ENCODE results near the gene TOX2.

TOX2 gene

DNA sequence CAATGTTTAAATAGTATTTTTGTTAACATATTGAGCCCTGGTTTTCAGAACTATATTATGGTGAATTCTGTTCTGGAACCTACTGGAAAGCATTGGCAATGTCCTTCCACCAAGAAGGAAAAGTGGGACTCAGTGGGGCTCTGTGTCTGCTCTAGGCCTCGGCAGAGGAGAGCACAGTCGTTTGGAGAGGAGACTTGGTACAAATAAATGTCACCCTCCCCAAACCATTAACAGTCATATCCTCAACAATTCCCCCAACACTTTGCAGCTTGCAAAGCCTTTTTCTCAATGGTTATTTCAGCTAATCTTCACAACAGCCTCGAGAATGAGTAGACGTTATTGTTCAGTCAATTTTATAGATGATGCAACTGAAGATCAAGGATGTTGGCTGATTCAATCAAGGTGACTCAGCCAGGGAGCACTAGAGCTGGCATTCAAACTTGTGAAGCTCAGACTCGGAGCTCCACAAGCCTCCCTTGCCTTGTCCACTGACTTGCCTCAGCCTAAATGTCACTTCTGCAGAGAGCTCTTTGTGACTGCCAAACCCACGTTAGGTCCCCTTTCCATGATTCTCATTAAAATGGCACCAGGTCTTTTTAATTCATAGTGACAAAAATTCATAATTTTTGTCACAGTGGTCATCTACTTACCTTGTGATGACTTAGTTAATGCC, 60.6 kb downstream of the TOX2 start:
- no peak overlapping the region for H3K4me3 ChIP-seq (ENCODE audit: severe bottlenecking)
- peaks cover 27% of the 10 kb centered on the region for H3K4me1 ChIP-seq (ENCODE audit: insufficient read depth, poor library complexity, severe bottlenecking)
- H3K27me3 ChIP-seq (ENCODE audit: insufficient read depth, poor library complexity, severe bottlenecking), result no peaks in the 10 kb centered on the region
- TF ChIP-seq, protein P1, sequence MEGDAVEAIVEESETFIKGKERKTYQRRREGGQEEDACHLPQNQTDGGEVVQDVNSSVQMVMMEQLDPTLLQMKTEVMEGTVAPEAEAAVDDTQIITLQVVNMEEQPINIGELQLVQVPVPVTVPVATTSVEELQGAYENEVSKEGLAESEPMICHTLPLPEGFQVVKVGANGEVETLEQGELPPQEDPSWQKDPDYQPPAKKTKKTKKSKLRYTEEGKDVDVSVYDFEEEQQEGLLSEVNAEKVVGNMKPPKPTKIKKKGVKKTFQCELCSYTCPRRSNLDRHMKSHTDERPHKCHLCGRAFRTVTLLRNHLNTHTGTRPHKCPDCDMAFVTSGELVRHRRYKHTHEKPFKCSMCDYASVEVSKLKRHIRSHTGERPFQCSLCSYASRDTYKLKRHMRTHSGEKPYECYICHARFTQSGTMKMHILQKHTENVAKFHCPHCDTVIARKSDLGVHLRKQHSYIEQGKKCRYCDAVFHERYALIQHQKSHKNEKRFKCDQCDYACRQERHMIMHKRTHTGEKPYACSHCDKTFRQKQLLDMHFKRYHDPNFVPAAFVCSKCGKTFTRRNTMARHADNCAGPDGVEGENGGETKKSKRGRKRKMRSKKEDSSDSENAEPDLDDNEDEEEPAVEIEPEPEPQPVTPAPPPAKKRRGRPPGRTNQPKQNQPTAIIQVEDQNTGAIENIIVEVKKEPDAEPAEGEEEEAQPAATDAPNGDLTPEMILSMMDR (IDR thresholded peaks at IDR 0.05; ENCODE audit: poor library complexity, severe bottlenecking), result no peak
- peak overlapping the region; percentile 55 for H3K27ac ChIP-seq (ENCODE audit: poor library complexity, severe bottlenecking)
- ATAC-seq (ENCODE audit: low read depth) (peak; percentile 93), DNase-seq (ENCODE audit: low spot score) (peak; percentile 87)
- H3K9me3 ChIP-seq (ENCODE audit: severe bottlenecking), result no peaks in the 10 kb centered on the region
- H3K36me3 ChIP-seq (ENCODE audit: low read depth), result 0 out of 2 replicates have a peak, but pooled peaks cover 10% of the 10 kb centered on the region

DNA sequence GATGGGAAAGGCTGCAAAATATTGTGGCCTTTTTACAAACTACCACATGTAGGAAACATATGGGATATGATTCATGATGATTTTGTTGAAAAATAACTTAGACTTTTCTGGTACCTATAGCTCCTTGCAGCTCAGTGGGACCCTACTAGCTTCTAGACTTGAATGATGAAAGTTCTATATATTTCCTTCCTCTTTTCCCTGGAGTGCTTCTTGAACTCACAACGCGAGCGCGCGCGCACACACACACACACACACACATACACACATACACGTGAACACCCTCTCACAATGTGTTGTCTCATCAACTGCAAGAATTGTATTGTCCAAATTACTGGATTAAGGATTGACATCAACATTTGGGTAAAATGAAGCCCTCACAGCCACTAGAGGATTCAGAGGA, 61.9 kb downstream of the TOX2 start:
- no peak for ATAC-seq (ENCODE audit: low read depth)
- H3K27ac ChIP-seq (ENCODE audit: poor library complexity, severe bottlenecking), result no peak overlapping the region
- H3K4me3 ChIP-seq (ENCODE audit: severe bottlenecking), result no peak overlapping the region
- H3K36me3 ChIP-seq (ENCODE audit: low read depth), result 0 out of 2 replicates have a peak, but pooled peaks cover 10% of the 10 kb centered on the region
- DNase-seq (ENCODE audit: low spot score), result no peak
- peaks cover 27% of the 10 kb centered on the region for H3K4me1 ChIP-seq (ENCODE audit: insufficient read depth, poor library complexity, severe bottlenecking)
- no peaks in the 10 kb centered on the region for H3K9me3 ChIP-seq (ENCODE audit: severe bottlenecking)
- H3K27me3 ChIP-seq (ENCODE audit: insufficient read depth, poor library complexity, severe bottlenecking), result no peaks in the 10 kb centered on the region
- TF ChIP-seq, protein P1 (IDR thresholded peaks at IDR 0.05; ENCODE audit: poor library complexity, severe bottlenecking), result no peak

DNA sequence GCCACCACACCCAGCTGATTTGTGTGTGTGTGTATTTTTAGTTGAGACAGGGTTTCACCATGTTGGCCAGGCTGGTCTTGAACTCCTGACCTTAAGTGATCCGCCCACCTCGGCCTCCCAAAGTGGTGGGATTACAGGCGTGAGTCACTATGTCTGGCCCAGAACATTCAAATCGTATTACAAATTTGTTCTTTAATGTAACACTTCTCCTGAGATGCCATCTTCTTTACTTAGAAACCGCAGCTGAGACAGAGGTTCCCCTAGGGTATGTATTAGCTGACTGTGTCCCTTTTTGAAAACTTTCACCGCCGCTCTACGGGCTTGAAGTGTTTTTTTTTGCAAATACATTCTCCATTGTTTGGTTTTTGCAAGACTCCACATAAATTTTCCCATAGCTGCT, 62.6 kb downstream of the TOX2 start:
- H3K27ac ChIP-seq (ENCODE audit: poor library complexity, severe bottlenecking), result no peak overlapping the region

DNA sequence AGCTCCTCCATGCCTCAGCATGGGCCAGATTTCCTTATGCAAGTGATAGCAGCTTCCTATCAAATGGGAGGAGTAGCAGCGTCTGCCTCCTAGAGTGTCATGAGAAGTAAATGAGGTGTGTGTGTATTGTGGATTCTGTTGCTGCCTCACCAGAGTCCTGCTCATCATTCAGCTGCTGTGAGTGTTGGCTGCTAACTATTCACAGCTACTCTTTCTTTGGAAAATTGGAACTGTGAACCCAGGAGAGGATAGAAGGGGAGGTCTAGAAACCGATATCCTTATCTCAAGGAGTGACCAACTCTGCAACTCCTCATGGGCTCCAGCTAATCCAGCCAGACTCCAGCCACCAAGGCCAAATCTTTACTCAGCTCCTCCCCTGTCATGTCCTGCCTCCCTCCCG, 63.3 kb downstream of the TOX2 start:
- TF ChIP-seq, protein P1 (IDR thresholded peaks at IDR 0.05; ENCODE audit: poor library complexity, severe bottlenecking), result no peak
- Histone ChIP-seq H3K27ac (ENCODE audit: poor library complexity, severe bottlenecking) (no peak overlapping the region), H3K4me3 (ENCODE audit: severe bottlenecking) (no peak overlapping the region), H3K9me3 (ENCODE audit: severe bottlenecking) (no peaks in the 10 kb centered on the region), H3K36me3 (ENCODE audit: low read depth) (0 out of 2 replicates have a peak, but pooled peaks cover 10% of the 10 kb centered on the region), H3K27me3 (ENCODE audit: insufficient read depth, poor library complexity, severe bottlenecking) (no peaks in the 10 kb centered on the region), H3K4me1 (ENCODE audit: insufficient read depth, poor library complexity, severe bottlenecking) (peaks cover 27% of the 10 kb centered on the region)
- ATAC-seq (ENCODE audit: low read depth) (no peak), DNase-seq (ENCODE audit: low spot score) (no peak)

More for the DNA sequence above, 62.6 kb downstream of the TOX2 start:
- H3K9me3 ChIP-seq (ENCODE audit: severe bottlenecking), result no peaks in the 10 kb centered on the region
- peaks cover 27% of the 10 kb centered on the region for H3K4me1 ChIP-seq (ENCODE audit: insufficient read depth, poor library complexity, severe bottlenecking)
- no peak overlapping the region for H3K4me3 ChIP-seq (ENCODE audit: severe bottlenecking)
- 0 out of 2 replicates have a peak, but pooled peaks cover 10% of the 10 kb centered on the region for H3K36me3 ChIP-seq (ENCODE audit: low read depth)
- ATAC-seq (ENCODE audit: low read depth) (0 out of 3 replicates have a peak, but pooled peaks have one; percentile 5), DNase-seq (ENCODE audit: low spot score) (peak; percentile 62)
- TF ChIP-seq, protein P1 (IDR thresholded peaks at IDR 0.05; ENCODE audit: poor library complexity, severe bottlenecking), result no peak
- H3K27me3 ChIP-seq (ENCODE audit: insufficient read depth, poor library complexity, severe bottlenecking), result no peaks in the 10 kb centered on the region

DNA sequence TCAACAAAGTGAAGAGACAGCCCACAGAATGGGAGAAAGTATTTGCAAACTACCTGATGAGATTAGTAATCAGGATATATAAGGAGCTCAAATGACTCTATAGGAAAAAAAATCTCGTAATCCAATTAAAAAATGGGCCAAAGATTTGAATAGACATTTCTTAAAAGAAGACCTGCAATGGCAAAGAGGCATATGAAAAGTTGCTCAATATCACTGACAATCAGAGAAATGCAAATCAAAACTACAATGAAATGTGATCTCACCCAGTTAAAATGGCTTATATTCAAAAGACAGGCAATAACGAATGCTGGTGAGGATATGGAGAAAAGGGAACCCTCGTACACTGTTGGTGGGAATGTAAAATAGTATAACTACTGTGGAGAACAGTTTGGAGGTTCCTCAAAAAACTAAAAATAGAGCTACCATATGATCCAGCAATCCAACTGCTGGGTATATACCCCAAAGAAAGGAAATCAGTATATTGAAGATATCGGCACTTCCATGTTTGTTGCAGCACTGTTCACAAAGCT, 65.0 kb downstream of the TOX2 start:
- TF ChIP-seq, protein P1 (IDR thresholded peaks at IDR 0.05; ENCODE audit: poor library complexity, severe bottlenecking), result no peak
- Histone ChIP-seq H3K4me1 (ENCODE audit: insufficient read depth, poor library complexity, severe bottlenecking) (peaks cover 22% of the 10 kb centered on the region), H3K27ac (ENCODE audit: poor library complexity, severe bottlenecking) (no peak overlapping the region), H3K27me3 (ENCODE audit: insufficient read depth, poor library complexity, severe bottlenecking) (no peaks in the 10 kb centered on the region), H3K9me3 (ENCODE audit: severe bottlenecking) (no peaks in the 10 kb centered on the region), H3K4me3 (ENCODE audit: severe bottlenecking) (no peak overlapping the region), H3K36me3 (ENCODE audit: low read depth) (0 out of 2 replicates have a peak, but pooled peaks cover 9% of the 10 kb centered on the region)
- DNase-seq (ENCODE audit: low spot score) (no peak), ATAC-seq (ENCODE audit: low read depth) (no peak)
